Ectodermal cell (in vitro differentiated cells): ENCODE measurements around the gene UBA1.

Source experiments
- H3K27ac ChIP-seq: 2 replicates; pipeline ENCODE4 v1.7.0; 2013; ENCODE audit warnings: mild to moderate bottlenecking, low read depth, low read length; ENCODE audit not compliant: insufficient read depth, poor library complexity, severe bottlenecking
- H3K27me3 ChIP-seq: 2 replicates; pipeline ENCODE4 v1.7.0; 2013; ENCODE audit warnings: mild to moderate bottlenecking, low read length; ENCODE audit not compliant: insufficient read depth, control insufficient read depth, poor library complexity, severe bottlenecking
- H3K36me3 ChIP-seq: one replicate; pipeline ENCODE4 v1.7.0; 2013; ENCODE audit warnings: low read length; ENCODE audit not compliant: control insufficient read depth, insufficient read depth
- H3K4me1 ChIP-seq: one replicate; pipeline ENCODE4 v1.7.0; 2013; ENCODE audit warnings: low read length; ENCODE audit not compliant: control insufficient read depth, insufficient read depth
- H3K4me3 ChIP-seq: 2 replicates; pipeline ENCODE4 v1.7.0; 2013; ENCODE audit warnings: low read depth, low read length, control low read depth; ENCODE audit not compliant: insufficient read depth
- H3K9me3 ChIP-seq: 2 replicates; pipeline ENCODE4 v1.7.0; 2013; ENCODE audit warnings: mild to moderate bottlenecking, low read length, moderate library complexity; ENCODE audit not compliant: control insufficient read depth
- WGBS, 2 experiments: methylation state at CpG; one replicate each; pipeline ENCODE4 v1.1.7; 2013; ENCODE audit warnings: missing lambda C conversion rate in 2 of 2; 5-methylcytosine and 5-hydroxymethylcytosine counted together

Gene UBA1

DNA sequence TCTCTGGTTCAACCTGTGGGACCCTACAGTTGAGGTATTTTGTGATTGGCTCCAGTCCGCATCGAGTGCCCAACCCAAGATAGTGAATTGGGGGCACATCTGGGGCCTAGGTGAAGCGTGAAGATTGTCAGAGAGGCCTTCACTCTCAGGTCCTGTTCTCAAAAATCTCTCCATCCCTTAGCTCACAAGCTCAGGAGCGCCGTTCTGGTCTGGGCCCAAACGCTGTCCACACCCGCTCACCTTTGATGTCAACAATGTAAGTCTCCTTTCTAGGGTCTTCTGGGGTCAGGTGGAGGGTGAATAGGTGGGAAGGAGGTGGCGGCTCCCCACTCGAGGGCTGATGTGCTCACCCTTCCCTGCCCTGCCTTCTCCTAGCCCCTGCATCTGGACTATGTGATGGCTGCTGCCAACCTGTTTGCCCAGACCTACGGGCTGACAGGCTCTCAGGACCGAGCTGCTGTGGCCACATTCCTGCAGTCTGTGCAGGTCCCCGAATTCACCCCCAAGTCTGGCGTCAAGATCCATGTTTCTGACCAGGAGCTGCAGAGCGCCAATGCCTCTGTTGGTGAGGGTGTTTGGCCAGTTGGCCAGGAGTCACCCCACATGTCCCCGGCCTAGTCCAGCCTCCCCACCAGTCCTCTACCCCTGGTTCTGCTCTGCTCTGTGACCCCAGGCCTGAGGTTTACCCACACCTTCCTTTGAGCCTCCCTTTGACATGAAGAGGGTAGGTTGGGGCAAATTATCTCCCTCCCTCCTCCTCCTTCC, 17.2 kb downstream of the UBA1 start:
- H3K27ac ChIP-seq = no peak overlapping the region

DNA sequence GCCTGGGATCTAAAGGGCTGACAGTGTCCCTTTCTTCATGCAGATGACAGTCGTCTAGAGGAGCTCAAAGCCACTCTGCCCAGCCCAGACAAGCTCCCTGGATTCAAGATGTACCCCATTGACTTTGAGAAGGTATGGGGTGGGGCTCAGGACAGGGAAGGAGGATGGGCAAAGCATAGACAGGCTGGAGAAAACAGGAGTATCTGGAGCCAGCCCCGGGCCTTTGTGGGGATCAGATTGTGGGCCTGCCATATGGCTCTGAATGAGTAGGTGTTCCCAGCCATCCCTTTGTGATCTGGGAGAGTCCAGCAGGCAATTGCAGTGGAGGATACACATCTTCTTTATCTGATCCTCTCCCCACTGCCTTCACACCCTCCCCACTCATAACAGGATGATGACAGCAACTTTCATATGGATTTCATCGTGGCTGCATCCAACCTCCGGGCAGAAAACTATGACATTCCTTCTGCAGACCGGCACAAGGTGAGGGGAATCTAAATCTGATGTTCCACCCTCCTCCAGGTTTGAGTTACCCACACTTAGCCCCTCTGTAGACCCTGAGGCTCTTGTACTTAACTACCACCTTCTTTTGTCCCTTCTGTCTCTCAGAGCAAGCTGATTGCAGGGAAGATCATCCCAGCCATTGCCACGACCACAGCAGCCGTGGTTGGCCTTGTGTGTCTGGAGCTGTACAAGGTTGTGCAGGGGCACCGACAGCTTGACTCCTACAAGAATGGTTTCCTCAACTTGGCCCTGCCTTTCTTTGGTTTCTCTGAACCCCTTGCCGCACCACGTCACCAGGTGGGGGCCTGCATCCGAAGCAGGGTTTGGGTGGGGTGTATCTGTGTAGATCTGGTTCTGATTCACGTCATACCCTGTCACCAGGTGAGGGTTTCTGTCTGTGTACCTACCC, 19.0 kb downstream of the UBA1 start:
- Histone ChIP-seq H3K27ac (no peak overlapping the region), H3K36me3 (peaks cover 9% of the 10 kb centered on the region), H3K9me3 (no peaks in the 10 kb centered on the region), H3K27me3 (no peaks in the 10 kb centered on the region), H3K4me1 (no peaks in the 10 kb centered on the region), H3K4me3 (no peak overlapping the region)
- WGBS, 2 experiments = 95 to 97% methylated on average over 9 to 11 of the region's 12 CpGs

More for the DNA sequence above, 17.2 kb downstream of the UBA1 start:
- WGBS, 2 experiments = 97 to 98% methylated on average over 15 of the region's 15 CpGs
- Histone ChIP-seq H3K36me3 (peaks cover 22% of the 10 kb centered on the region), H3K4me1 (no peaks in the 10 kb centered on the region), H3K27me3 (no peaks in the 10 kb centered on the region), H3K4me3 (no peak overlapping the region), H3K9me3 (no peaks in the 10 kb centered on the region)

DNA sequence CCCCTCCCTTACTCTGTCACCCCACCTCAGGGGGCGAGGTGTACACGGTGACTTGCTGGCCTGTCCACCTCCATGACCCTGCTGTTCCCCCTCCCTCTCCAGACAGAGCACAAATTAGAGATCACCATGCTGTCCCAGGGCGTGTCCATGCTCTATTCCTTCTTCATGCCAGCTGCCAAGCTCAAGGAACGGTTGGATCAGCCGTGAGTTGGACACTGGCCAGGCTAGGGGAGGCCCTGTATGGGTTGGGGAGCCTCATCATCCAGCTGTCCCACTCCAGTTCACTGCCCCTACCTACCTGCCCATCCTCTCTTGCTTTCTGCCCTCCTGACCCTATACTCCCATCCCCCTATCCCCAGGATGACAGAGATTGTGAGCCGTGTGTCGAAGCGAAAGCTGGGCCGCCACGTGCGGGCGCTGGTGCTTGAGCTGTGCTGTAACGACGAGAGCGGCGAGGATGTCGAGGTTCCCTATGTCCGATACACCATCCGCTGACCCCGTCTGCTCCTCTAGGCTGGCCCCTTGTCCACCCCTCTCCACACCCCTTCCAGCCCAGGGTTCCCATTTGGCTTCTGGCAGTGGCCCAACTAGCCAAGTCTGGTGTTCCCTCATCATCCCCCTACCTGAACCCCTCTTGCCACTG, 20.9 kb downstream of the UBA1 start:
- H3K4me1 ChIP-seq = no peaks in the 10 kb centered on the region
- WGBS, 2 experiments = 94 to 97% methylated on average over 20 of the region's 20 CpGs
- H3K27me3 ChIP-seq = no peaks in the 10 kb centered on the region
- peaks cover 9% of the 10 kb centered on the region for H3K36me3 ChIP-seq
- no peaks in the 10 kb centered on the region for H3K9me3 ChIP-seq
- no peak overlapping the region for H3K4me3 ChIP-seq
- no peak overlapping the region for H3K27ac ChIP-seq

DNA sequence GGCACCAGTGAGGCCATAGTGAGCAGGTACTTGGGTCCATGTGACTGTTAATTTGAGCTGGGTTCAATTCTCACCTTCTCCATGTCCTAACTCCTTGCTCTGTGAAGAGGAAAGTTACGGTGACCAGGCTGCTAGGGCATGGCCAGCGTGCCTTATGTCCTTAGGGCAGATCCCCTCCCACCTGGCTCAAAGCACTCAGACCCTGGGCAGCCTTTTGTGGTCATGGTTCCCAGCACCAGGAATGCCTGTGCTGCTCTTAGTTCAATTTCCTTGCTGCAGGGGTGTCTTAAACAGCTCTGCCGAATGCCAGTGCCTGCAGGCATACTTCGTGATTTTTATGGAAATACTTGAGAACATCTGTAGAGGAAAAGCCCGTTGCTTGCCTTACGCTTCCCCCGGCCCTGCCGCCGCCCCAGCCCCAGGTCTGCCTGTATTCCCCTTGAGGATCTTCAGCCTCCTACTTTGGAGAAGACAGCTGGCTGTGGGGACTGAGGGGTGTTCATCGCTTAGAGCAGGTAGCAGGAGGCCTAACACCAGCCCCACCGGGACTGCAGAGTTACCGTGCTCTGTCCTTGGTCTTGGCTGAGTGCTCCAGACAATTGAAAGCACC, 21.8 kb downstream of the UBA1 start:
- no peaks in the 10 kb centered on the region for H3K27me3 ChIP-seq
- H3K4me3 ChIP-seq = no peak overlapping the region
- peaks cover 3% of the 10 kb centered on the region for H3K36me3 ChIP-seq
- no peak overlapping the region for H3K27ac ChIP-seq
- 93 to 94% methylated on average over 12 of the region's 12 CpGs for WGBS, 2 experiments
- H3K9me3 ChIP-seq = no peaks in the 10 kb centered on the region
- no peaks in the 10 kb centered on the region for H3K4me1 ChIP-seq

DNA sequence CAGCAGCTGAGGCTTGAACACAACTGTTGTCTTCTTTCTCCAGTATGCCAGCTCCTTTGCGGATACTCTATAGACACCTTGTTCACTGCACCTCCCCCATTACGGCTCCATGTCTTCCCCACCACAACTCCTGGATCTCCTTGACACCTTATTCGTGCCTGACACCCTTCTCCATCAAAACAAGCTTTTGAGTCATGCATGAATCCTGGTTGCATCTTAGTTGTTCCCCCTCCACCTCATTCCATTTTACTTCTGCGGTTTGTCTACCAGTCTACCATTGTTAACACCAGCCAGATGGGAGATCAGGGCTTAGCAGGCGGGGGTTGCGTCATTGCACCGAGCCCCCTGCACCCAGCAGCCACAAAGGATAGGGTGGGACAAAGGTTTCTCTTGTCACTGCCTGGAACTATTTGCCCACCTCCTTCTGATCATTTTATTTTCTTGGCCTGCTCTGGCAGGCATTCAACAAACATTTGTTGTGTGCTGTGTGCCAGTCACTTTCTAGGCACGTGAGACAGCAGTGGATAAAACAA, 22.8 kb downstream of the UBA1 start:
- H3K36me3 ChIP-seq = no peaks in the 10 kb centered on the region

DNA sequence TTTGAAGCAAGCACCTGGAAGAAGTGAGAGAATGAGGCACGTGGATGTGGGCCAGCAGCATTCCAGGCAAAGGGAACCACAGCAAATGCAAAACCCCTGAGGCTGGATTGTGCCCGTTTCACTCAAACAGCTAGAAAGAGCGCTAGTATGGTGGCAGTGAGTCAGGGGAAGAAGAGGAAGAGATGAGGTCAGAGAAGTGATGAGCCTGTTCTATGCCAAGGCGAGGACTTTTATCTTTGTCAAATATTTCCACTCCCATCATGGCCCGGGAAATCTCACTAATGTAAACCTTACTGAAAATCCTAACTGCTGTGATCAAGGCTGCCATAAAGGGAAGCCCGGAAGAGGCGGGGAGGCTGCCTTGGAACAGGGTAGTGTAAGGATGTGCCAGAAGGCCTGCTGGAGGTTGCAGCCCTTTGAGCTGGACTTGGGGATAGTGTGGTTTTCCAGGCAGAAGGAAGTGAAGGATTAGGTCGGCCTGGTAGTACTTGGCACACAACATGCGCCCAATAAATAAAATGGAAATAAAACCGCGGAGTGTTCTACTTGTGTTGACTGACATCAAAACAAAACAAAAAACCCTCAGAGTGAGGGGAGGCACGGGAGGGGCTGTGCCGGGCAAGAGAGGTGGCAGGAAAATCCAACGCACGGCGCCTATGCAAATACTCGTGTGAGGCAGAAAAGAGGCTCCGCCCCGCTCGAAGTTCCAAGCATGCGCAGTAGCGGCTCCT, 23.7 kb downstream of the UBA1 start:
- Histone ChIP-seq H3K9me3 (no peaks in the 10 kb centered on the region), H3K27ac (peak overlapping the region; percentile 89), H3K36me3 (no peaks in the 10 kb centered on the region), H3K27me3 (no peaks in the 10 kb centered on the region), H3K4me3 (no peak overlapping the region), H3K4me1 (no peaks in the 10 kb centered on the region)
- WGBS, 2 experiments = 19 to 20% methylated on average over 18 to 22 of the region's 22 CpGs

More for the DNA sequence above, 22.8 kb downstream of the UBA1 start:
- Histone ChIP-seq H3K27me3 (no peaks in the 10 kb centered on the region), H3K27ac (peak overlapping the region; percentile 89), H3K4me1 (no peaks in the 10 kb centered on the region), H3K9me3 (no peaks in the 10 kb centered on the region), H3K4me3 (no peak overlapping the region)
- WGBS, 2 experiments = 94 to 95% methylated on average over 8 of the region's 8 CpGs

DNA sequence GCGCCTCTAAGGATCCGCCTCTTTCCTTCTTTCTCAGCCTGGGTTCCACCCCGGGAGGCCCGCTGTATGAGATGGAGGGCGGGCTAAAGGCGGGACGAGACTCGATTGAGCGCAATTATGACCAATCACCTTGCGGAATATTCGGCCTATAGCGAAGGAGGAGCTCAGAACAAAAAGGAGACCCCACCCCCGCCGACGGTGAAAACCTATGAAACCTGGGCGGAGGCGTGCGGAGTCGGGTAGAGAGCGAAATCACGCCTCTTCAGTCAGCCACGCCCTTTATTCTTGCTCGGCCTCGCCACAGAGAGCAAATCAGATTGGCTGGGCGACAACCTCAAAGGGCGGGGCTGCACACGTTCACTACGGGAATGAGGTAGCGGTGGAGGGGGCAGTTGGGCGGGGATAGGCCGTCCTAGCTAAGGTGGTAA, 24.2 kb downstream of the UBA1 start:
- peak overlapping the region; percentile 71 for H3K4me3 ChIP-seq
- no peaks in the 10 kb centered on the region for H3K4me1 ChIP-seq
- no peaks in the 10 kb centered on the region for H3K9me3 ChIP-seq
- H3K36me3 ChIP-seq = no peaks in the 10 kb centered on the region
- H3K27ac ChIP-seq = peak overlapping the region; percentile 91
- no peaks in the 10 kb centered on the region for H3K27me3 ChIP-seq
- 0 to 1% methylated on average over 31 of the region's 31 CpGs for WGBS, 2 experiments

DNA sequence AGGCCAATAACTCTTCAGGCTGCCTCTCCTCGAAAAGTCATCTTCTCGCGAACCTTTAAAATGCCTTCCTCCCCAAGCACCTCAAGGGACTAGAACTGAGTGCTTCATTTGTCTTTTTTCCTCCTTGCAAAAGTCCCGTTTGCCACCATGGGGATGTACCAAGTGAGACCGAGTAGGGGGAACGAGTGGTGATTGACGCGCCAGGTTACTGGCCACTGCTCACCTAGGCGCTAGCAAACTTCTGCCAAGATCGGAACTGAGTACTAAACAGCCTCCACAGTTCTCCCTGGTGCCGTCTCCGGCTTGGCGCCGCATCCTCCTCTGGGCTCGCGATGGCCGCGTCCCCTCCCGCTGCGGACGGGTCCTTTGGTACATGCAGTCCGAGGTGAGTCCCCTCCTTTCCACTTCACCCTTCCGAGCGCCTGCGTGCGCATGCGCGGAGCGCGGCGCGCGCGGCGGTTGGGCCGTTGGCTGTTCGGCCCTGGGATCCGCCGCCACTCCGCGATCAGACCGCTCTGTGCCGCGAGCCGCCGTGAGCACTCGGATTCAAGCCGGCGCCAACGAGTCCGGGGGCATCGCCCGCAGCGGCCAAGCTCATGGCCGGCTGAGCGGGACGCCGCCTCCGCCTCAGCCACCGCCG, 24.8 kb downstream of the UBA1 start, which contains the start of gene CDK16:
TSS of gene CDK16 (plus strand) at position 402 of the 640 bp plus-strand sequence. CDS start 4,877 bp downstream, outside the sequence.
- Histone ChIP-seq H3K27ac (peak within 1 kb of the TSS; percentile 91), H3K36me3 (peaks cover 4% of the 10 kb centered on the region), H3K27me3 (no peaks in the 10 kb centered on the region), H3K9me3 (no peaks in the 10 kb centered on the region), H3K4me3 (peak within 1 kb of the TSS; percentile 71), H3K4me1 (no peaks in the 10 kb centered on the region)
- 0% methylated on average over 61 of the region's 61 CpGs for WGBS, 2 experiments
